LNCAP (cell line): ENCODE data around the gene WWOX.

ENCODE experiments used
- CTCF ChIP-seq: fragments of 450-650 bp; IDR thresholded peaks from 2 replicates; pipeline ENCODE4 v1.5.1; 2017; ENCODE audit warnings: mild to moderate bottlenecking

Gene WWOX

DNA sequence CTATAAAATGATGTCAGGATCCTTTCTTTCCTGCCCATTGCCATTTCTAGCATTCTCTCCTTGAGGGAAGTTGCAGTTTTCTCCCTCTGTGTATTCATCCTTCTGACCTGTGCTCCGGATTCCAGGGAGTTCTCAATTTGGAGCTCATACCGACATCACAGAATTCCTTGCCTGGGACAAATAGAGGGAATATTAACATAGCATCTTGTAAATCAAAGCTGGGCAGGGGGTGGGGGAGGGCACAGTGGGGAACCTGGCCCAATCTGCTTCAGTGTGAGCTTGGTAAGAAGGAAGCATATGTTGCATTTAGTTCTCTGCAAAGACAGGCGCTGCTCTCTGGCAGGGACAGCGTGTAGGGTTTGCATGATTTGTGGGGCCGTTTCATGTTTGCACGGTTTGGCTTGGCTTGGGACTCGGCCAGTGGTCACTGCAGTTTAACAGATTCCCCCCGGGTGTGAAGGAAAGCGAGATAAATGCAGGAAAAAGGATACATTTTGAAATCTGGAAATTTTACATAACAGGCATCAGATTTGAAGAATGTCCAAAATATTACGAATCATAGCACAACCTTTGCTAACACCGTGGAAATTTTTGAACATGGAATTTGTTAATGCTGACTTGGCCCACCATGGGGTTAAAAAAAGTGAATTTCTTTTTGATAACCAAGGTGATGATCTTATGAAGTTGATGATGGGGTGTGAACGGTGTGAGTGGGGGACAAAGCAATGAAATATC lies 178.0 kb downstream of the WWOX start:
- TF ChIP-seq CTCF = no peak

DNA sequence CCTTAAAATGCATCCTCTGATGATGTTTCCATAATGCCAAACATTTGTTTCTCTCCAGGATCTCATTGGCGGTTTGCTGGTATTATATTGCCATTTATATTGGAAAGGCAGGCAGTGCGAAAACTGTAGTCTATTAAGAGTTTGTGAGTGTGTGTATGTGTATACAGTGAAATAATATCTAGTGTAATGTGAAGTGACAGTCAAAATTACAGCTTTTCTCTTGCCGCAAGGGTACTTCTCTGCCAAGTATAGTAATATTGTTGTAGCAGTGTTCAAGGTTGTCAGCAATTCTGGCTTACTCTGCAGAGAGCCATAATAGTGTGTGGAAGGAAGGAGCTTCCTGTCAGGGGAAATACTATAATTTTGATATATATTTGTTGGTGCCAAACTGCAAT lies 178.6 kb downstream of the WWOX start:
- TF ChIP-seq CTCF = no peak

- no peak for TF ChIP-seq CTCF
Observed at GRCh38 chr16:78281115-78281514, 181.7 kb downstream of the WWOX start.

DNA sequence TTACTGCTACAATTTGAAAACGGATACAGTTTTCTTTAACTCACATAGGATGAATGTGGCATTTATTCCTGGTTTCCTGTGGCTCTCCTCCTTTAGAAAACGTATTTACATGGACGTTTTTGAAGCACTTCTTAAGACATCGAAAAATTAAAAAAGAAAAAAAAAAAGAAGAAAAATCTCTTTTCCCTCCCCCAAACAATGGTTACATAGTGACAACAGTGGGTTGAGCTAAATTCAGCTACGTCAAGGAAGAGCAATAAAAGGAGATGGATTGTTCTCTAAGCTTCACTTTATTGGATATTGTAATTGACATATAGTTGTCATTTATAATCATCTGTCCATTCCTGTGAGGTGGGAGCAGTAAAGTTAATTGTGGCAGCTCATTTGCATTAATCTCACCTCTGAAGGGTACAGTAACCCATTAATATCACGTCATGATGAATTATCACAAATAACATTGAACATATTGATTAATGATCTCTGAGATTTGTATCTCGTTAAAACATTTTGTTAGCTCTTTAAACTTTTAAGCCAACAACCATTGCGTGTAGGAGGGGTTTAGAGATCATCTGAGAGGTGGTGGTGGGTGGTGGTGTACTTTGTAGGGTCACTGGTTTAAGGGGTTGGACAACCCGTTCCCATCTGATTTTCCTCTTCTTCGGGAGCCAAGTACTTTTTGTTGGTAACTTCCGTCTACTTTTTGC lies 184.2 kb downstream of the WWOX start:
- TF ChIP-seq CTCF = no peak

DNA sequence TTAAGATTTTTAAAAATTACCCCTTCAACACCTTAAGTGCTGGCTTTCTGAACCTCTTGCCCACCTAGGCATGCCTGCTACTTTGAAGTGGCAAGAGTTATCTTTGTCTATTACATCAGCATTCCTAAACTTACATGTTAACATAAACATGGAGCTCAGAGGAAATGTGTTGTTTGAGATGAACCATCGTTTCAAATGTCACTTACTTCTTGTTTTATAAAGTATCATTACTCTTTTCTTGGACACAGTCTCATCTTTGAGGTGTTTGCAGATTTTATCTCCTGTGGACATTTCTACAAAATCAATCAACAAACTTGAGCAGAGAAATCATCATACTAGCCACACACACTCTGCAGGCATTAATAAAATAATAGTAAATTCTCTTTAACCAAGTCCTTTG lies 184.9 kb downstream of the WWOX start:
- no peak for TF ChIP-seq CTCF

GRCh38 chr16:78284957-78285434 lies 185.5 kb downstream of the WWOX start:
- no peak for TF ChIP-seq CTCF

DNA sequence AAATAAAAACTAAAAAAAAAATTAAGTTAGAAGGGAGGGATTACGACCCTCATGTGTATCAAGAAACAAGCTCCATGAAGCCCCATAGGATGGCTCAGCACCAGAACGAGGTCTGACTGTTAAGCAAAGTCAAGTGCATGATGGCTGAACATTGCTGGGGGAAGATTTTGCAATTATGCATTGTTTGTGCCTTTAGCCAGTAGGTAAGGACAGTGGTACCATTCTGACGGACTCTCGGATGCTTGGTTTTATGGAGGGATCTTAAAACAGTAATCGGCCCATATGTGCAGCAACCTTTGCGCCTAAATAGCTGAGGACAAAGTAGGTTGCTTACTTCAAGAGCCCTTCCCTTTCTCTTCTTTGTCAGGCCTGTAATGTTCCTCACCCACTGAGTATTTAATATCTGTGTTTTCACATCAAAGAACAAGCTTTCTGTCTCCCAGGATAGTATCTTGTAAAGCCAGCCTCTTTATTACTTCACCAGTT lies 186.0 kb downstream of the WWOX start:
- no peak for TF ChIP-seq CTCF
